Stimulated activated CD4-positive, alpha-beta T cell treated with anti-CD3 and anti-CD28 coated beads, Interleukin-12 subunit alpha, Interleukin-12 subunit beta, amount 100 ng/mL, for 4 hours (primary cell): ENCODE measurements around the gene BRAP.
"Not testable (repeated sequence)": the region's sequence is repeated elsewhere in the genome, so short reads cannot be mapped to it uniquely, and the experiment has no call there.

Experiments used
- DNase-seq: peaks from one replicate; pipeline ENCODE4 v3.0.0-alpha.2; 2020

Gene BRAP

DNA sequence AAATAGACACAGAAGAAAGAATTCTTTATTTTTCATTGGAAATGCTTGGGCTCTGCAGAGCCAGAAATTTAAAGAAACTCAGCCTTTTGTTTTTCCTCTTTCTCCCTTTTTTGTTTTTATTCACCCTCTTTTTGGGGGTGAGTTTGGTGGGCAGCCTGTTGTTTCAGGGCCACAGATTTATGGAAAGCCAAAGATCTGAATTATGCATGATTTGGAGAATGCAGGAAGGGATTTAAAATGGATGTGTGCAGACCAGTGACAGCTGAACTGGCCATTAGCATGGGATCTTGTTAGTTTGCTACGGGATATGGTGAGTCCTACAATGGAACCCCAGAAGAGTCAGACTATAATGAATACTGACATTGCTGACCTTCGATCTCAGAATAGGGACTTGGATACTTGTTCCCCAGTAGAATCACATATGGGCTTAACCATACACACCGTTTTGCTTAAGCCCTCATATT lies 79.0 kb downstream of the BRAP start:
- DNase-seq, result no peak

DNA sequence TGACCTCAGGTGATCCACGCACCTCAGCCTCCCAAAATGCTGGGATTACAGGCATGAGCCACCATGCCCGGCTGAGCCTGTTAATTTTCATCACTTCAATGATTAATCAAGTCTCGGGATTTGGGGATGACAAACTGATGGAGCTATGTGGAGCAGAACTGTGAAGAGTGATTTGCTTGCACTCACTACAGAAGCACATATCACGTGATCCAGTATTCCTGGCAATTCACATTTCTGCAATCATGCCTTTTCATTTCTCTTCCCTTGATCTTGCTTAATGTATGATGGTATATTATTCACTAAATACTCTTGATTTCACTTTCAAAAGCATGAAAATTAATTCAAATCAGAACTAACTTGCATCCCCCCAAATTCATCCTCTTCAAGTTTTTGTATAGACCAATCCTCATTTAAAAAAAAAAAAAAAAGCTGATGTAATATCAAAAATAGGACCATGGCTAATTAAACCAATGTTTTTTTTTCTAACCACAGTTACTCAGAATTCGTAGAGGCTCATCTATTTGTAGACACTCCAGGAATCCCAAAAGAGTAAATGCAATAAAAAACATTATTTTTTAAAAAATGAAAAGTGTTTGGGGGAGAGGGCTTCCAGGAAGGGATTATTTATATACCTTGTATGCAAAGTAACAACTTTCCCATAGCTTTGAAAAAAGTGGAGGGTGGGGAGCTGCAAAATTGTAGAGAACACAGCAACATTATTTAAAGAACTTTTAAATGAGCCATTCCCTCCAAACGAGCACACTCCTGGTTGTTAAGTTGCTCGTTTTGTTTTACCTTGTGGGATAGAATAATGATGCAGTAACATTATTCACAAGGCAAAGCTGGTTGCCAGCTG lies 79.6 kb downstream of the BRAP start:
- no peak for DNase-seq

DNA sequence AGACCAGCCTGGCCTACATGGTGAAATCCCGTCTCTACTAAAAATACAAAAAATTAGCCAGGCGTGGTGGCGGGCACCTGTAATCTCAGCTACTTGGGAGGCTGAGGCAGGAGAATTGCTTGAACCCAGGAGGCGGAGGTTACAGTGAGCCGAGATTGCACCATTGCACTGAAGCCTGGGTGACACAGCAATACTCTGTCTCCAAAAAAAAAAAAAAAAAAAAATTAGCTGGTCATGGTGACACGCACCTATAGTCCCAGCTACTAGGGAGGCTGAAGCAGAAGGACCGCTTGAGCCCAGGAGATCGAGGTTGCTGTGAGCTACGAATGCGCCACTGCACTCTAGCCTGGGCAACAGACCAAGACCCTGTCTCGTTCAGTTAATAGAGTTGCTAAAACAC lies 82.9 kb downstream of the BRAP start:
- not testable (repeated sequence) for DNase-seq

DNA sequence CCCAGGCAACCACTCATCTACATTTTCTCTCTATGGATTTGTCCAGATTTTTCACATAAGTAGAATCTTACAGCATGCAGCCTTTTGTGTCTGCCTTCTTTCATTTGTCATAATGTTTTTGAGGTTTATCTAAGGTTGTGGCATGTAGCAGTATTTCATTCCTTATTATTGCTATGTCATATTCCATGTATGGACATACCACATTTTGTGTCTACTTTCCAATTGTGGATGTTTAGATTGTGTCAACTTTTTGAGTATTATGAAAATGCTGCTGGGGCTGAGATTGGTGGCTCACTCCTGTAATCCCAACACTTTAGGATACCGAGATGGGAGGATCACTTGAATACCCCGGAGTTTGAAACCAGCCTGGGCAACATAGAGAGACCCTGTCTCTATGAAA lies 83.4 kb downstream of the BRAP start:
- DNase-seq, result no peak

DNA sequence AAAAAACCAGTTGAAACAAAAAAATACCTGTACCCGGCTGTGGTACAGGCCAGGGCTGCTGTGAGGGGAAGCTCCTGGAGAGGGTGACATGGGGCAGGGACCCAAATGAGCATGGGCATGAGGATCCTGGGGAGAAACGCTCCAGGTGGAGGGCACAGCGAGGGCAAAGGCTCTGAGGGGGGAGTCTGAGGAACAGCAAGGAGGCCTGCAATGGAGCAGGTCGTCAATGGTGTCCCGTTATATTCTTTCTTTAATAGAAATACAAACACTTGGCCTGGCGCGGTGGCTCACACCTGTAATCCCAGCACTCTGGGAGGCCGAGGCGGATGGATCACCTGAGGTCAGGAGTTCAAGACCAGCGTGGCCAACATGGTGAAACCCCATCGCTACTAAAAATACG lies 84.8 kb downstream of the BRAP start:
- not testable (repeated sequence) for DNase-seq

DNA sequence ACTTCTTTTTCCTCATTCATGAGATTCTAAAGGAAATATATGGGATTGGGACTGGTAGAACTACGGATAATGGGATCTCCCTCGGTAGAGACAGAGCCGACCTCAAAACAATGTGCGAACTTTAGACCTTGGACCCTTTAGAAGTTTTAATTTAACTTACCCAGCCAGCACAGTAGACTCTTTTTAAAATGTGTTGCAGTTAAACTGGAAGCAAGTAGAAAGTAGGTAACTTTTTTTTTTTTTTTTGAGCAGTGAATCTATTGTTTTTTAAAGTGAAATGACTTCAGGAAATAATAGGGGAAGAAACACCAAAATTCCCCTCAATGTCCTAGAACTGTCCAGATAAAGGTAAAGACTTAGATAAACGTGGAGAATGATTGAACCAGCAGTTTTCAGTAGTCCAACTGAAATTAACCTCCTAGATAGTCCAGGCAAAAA lies 85.5 kb downstream of the BRAP start:
- no peak for DNase-seq

DNA sequence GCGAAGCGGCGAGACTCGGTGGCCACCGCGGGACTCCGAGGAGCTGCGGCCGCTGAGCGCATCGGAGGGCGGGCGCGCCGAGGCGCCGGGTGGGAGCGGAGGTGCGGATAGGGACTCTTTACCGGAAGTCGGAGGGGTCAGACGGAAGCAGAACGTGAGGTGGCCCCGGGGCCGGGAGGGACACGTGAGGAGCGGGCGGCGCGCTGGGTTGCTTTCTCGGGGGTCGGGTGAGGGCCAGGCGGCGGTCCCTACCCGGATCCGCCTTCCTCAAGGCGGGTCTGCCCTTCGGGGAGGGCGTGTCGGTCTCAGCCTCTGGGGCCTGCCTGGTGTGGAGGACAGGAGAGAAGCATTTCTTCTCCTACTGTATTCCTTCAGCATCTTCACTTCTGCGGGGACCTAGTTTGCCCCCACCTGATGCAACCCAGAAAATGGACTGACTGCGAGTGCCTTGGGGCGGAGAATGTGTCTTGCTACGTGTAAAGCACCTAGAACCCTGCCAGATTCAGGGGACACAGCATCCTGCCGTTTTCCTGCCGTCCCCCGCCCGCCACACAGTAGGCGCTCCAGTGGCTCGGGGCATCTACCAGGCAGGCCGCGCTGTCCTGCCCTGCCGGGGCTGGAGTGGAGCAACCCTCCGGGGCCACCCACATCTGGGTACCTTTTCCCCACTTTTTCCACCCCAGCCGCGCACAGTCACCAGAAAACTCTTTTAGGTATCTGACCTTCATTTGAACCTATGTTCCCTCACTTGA lies 86.1 kb downstream of the BRAP start:
- DNase-seq, result peak; percentile 85

DNA sequence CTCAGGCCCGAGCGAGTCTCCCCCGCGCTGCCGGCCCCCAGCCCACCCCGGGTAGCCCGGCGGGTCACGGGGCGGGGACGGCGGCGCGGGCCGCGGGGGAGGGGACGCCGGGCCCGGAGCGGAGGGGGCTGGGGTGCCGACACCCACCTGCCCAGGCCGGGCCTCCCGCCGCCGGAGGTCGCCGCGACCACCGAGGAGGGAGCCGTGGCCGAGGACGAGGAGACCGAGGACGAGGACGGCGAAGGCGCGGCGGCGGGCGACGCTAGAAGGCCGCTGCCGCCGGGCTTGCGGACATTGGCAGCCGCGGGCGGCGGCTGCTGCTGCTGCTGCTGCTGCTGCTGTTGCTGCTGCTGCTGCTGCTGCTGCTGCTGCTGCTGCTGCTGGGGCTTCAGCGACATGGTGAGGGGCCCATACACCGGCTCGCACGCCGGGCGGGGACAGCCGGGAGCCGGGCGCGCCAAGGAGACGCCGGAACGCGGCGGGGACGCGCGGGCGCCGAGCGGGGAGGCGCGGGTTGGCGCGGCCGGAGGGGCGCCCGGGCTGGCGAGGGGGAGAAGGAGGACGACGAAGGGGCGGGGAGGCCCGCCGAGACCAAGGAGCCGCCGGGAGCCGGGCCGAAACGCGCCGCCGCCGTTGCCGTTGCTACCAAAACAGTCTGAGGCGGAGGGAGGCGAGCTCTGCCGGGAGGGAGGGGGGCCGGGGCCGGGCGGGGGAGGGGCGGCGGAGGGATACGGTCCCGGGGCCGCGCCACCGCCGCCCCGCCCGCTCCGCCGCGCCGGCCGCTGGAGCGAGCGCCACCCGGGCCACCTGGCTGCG lies 86.9 kb downstream of the BRAP start, which contains the start of gene ATXN2:
Gene ATXN2, minus strand, starts transcription at position 679 of the 816 bp plus-strand sequence. Its CDS starts 281 bp downstream, at position 398.
- DNase-seq, result peak; percentile 70

DNA sequence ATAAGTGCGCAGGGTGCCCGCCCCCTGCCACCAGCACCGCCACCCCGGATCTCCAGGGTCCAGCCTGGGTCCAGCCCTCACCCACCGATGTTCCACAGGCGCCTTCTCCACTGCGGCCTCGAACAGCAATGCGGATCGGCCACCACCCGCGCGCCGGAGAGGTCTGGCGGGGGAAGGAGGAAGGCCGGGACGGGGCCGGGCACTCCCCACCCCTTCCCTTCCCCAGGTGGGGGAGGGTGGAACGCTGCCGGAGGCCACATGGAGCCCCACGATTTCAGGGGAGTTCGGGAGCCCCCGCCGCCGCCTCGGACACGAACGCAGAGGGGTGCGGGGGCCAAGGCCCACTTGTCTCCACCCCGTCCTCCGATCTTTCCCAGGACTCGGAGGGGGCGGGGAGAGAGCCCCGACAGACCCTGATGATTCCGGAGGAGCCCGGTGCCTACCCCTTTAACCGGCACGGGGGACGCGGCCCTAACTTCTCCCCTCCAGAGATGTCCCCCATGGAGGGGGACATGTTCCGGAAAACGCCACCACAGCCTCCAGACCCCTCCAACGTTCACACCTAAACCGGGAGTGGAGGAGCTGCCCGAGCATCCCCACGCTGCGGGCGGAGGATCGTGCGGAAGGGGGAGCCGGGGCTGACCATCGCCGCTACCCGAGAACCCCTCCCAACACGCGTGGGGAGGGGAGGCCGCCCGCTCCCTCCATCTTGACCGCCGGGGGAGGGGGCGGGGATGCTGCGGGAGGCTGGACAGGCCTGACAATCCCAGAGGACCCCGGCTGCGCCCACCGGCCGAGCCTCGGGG lies 87.7 kb downstream of the BRAP start:
- DNase-seq, result peak; percentile 21

DNA sequence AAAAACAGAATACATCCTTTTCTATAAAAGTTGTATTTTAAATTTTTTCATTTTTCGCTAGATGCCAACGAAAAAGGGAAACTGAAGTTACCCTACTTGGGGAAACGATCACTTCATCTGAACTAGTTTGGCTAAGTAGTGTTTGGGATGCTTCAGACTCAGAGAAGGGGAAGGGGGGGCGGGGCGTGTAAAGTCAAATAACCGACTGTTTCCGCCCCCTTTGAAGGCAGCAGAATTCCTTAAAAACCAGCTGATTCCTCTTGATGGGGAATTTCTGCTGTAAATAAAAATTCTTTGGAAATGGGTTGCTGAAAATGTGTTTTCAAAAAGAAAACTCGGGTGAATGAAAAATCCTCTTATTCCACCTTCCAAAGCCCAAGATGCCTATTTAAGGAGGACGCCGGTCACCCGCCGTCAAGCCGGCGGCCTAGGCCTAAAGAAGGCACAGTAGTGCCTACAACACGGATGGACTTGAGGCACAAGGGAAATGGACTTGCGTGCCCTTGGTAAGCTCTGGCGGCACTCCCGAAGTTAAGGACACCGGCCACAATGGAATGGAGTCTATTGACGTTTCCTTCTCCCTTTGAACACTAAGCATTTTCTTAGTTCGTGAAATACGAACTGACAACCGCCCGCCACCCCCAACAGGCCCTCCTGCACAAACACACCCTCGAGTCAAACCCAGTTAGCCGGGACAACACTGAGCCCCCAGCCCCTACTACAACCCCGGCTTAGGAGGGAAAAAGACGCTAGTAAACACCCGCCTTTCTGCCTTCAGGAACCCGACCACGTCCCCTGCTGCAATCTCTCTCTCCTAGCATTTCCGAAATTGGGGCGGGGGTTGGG lies 88.5 kb downstream of the BRAP start:
- DNase-seq, result no peak

DNA sequence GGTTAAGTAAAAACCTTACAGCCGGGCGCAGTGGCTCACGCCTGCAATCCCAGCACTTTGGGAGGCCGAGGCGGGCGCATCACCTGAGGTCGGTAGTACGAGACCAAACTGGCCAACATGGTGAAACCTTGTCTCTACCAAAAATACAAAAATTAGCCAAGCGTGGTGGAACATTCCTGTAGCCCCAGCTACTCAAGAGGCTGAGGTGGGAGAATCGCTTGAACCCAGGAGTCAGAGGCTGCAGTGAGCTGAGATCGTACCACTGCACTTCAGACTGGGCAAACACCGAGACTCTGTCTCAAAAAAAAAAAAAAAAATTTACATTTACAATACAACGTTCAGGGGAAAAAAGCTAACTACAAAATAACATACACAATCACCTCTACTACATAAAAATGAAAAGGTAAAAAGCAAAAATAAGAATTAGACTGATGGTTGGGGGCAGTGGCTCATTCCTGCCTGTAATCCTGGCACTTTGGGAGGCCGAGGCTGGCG lies 90.4 kb downstream of the BRAP start:
- DNase-seq, result not testable (repeated sequence)
